CD8-positive, alpha-beta memory T cell (primary cell): ENCODE results near the gene PIP5K1C. TPM values are rescaled to one million over a fixed set of nuclear protein-coding genes. Genes with fewer than 3 reads are reported as not detected.
A peak's percentile ranks its signal among the peaks of the same experiment; 100 is the strongest.

Source experiments
- CTCF ChIA-PET: fragments of 350-600 bp; sonication (Branson Sonifier 250); formaldehyde crosslinking; loops from one replicate; lab custom pipeline; 2021; ENCODE audit warnings: antibody characterized with exemption; lab: Charles Lee
- POLR2A ChIA-PET: fragments of 350-600 bp; sonication (Branson Sonifier 250); formaldehyde crosslinking; loops from one replicate; lab custom pipeline; 2021; ENCODE audit warnings: antibody characterized with exemption; lab: Charles Lee
- DNase-seq, 5 donors: peaks; one replicate each; pipeline versions ENCODE4 v3.0.0 to v3.0.0-alpha.2; 2020 to 2022; ENCODE audit warnings: mixed read lengths in 1 of 5
- H3K27ac ChIP-seq: one replicate; pipeline ENCODE4 v1.7.0; 2013; ENCODE audit warnings: low read depth, mild to moderate bottlenecking, low read length, moderate library complexity
- H3K27me3 ChIP-seq: 2 replicates; pipeline ENCODE4 v1.7.0; 2013; ENCODE audit warnings: low read length, mild to moderate bottlenecking; ENCODE audit not compliant: insufficient read depth, poor library complexity, severe bottlenecking
- H3K36me3 ChIP-seq: 2 replicates; pipeline ENCODE4 v1.7.0; 2013; ENCODE audit warnings: mild to moderate bottlenecking, low read length, moderate library complexity; ENCODE audit not compliant: insufficient read depth
- H3K4me1 ChIP-seq: 2 replicates; pipeline ENCODE4 v1.7.0; 2013; ENCODE audit warnings: mild to moderate bottlenecking, low read length, moderate library complexity; ENCODE audit not compliant: insufficient read depth
- H3K4me3 ChIP-seq: 2 replicates; pipeline ENCODE4 v1.7.0; 2013; ENCODE audit warnings: mild to moderate bottlenecking, low read length
- H3K9me3 ChIP-seq: 2 replicates; pipeline ENCODE4 v1.7.0; 2013; ENCODE audit warnings: mild to moderate bottlenecking, low read length
- H3K27ac Mint-ChIP-seq, 8 donors: one replicate each; pipeline ENCODE4 v1.8.0; 2020 to 2021; ENCODE audit warnings: mixed read lengths in 8 of 8, mild to moderate bottlenecking in 6 of 8, inconsistent platforms in 3 of 8, moderate library complexity in 3 of 8
- H3K27me3 Mint-ChIP-seq, 2 donors: one replicate each; pipeline ENCODE4 v1.8.0; 2020 to 2021; ENCODE audit warnings: mixed read lengths in 2 of 2, mild to moderate bottlenecking in 1 of 2, moderate library complexity in 1 of 2
- H3K36me3 Mint-ChIP-seq, 3 donors: one replicate each; pipeline ENCODE4 v1.8.0; 2020 to 2021; ENCODE audit warnings: mixed read lengths in 3 of 3, inconsistent platforms in 1 of 3, mild to moderate bottlenecking in 1 of 3
- H3K4me1 Mint-ChIP-seq, 3 donors: one replicate each; pipeline ENCODE4 v1.8.0; 2020 to 2021; ENCODE audit warnings: mixed read lengths in 3 of 3, inconsistent platforms in 1 of 3, mild to moderate bottlenecking in 1 of 3
- H3K4me3 Mint-ChIP-seq, 7 donors: one replicate each; pipeline ENCODE4 v1.8.0; 2020 to 2021; ENCODE audit warnings: mixed read lengths in 7 of 7, mild to moderate bottlenecking in 6 of 7, moderate library complexity in 4 of 7, inconsistent platforms in 2 of 7
- H3K9me3 Mint-ChIP-seq, 5 donors: one replicate each; pipeline ENCODE4 v1.8.0; 2020 to 2022; ENCODE audit warnings: mixed read lengths in 5 of 5, mild to moderate bottlenecking in 3 of 5, moderate library complexity in 2 of 5, inconsistent platforms in 1 of 5
- polyA plus RNA-seq: library from polyadenylated mRNA; unstranded; fragments of 300-500 nt; fragmentation: Illumina TruSeq; gene quantifications from one replicate; pipeline ENCODE4 v1.2.3, GENCODE V29; 2021
- total RNA-seq, 2 experiments: library from RNA; stranded (reverse); gene quantifications; one replicate each; pipeline ENCODE4 v1.2.3, GENCODE V29; 2021

The PIP5K1C gene
- total and polyA plus RNA-seq, 3 experiments from 2014 or later: 16.0 to 27.6 (median 26.9) TPM

DNA sequence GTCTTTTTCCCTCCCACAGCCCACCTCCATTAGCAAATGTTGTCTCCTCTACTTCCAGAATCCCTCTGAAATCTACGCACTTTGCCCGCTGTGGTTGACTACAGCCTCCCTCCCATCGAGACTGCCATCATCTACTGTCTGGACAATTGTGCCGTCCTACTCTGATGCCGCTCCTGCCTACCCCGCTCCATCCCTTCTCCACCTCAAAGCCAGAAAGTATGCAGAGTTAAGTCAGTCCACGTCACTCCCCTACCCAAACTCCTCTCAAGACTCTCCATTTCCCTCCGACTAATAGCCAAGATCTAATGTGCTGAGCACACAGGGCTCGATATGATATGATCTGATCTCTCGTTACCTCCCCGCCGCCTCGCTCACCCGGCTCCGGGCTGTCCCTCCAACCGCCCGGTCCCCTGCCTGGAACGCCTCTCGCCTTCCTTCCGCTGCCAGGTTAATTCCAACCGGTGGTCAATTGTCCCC, 74.2 kb downstream of the PIP5K1C start:
- H3K27ac ChIP-seq: peak overlapping the region; percentile 77
- H3K4me3 Mint-ChIP-seq: peak overlapping the region; percentile 78 to 99 (median 96)
- ChIA-PET POLR2A (no interaction called here), CTCF (no interaction called here)
- no peak for DNase-seq
- H3K4me3 ChIP-seq: peak overlapping the region; percentile 87
- H3K27me3 Mint-ChIP-seq: no peaks in the 10 kb centered on the region
- peaks cover 26 to 36% (median 36%) of the 10 kb centered on the region in 3 donors for H3K4me1 Mint-ChIP-seq
- no peaks in the 10 kb centered on the region for H3K9me3 Mint-ChIP-seq
- no peaks in the 10 kb centered on the region for H3K27me3 ChIP-seq
- peaks cover 0 to 42% (median 4%) of the 10 kb centered on the region in 3 donors for H3K36me3 Mint-ChIP-seq
- H3K27ac Mint-ChIP-seq: peak overlapping the region; percentile 49 to 99 (median 89)
- no peaks in the 10 kb centered on the region for H3K36me3 ChIP-seq
- H3K9me3 ChIP-seq: no peaks in the 10 kb centered on the region
- H3K4me1 ChIP-seq: peaks cover 20% of the 10 kb centered on the region

DNA sequence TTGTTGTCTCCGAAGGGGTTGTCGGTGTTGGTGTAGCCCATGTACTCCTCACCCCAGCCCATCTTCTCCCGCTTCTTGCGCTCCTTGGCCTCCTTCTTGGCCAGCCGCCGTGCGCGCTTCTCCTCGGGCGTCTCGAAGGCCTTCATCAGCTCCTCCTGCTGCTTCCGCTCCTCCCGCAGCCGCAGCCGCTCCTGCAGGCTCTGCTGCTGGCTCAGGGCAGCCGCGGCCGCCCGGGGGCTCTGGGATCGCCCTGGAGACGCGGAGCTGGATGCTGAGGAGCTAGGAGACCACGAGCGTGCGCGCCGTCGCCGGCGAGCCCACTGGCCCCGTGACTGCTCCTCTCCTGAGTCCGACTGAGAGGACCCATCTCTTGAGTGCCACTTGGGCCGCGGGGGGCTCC, 76.6 kb downstream of the PIP5K1C start:
- Mint-ChIP-seq H3K27me3 (no peaks in the 10 kb centered on the region), H3K27ac (peak overlapping the region in 2 of 8 donors; percentile 42 to 79), H3K4me1 (peaks cover 26 to 36% (median 36%) of the 10 kb centered on the region in 3 donors), H3K9me3 (no peaks in the 10 kb centered on the region), H3K36me3 (peaks cover 0 to 47% (median 4%) of the 10 kb centered on the region in 3 donors), H3K4me3 (peak overlapping the region in 5 of 7 donors; percentile 73 to 97 (median 89))
- no peak for DNase-seq
- no peak overlapping the region for H3K4me3 ChIP-seq
- POLR2A ChIA-PET: interaction anchor here (0.6 kb wide), 1 partner anchor 35 kb away, joined by 3 read pairs; no protein-coding TSS in a partner anchor
- H3K36me3 ChIP-seq: no peaks in the 10 kb centered on the region
- peaks cover 20% of the 10 kb centered on the region for H3K4me1 ChIP-seq
- H3K27me3 ChIP-seq: no peaks in the 10 kb centered on the region
- H3K9me3 ChIP-seq: no peaks in the 10 kb centered on the region
- H3K27ac ChIP-seq: no peak overlapping the region
- CTCF ChIA-PET: no interaction called here

DNA sequence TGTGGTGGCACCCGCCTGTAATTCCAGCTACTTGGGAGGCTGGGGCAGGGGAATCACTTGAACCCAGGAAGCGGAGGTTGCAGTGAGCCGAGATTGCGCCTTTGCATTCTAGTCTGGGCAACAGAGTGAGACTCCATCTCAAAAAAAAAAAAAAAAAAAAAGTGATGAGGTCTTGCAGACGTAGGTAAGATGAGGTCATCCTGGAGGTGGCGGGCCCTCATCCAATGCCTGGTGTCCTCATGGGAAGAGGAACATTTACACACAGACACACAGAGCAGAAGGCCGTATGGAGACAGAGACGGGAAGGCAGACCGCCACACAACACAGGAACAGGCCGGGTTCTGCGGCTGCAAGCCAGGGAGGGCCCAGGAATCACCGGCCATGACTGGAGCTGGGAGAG, 78.0 kb downstream of the PIP5K1C start:
- peaks cover 29 to 36% (median 35%) of the 10 kb centered on the region in 3 donors for H3K4me1 Mint-ChIP-seq
- Histone ChIP-seq H3K27ac (no peak overlapping the region), H3K36me3 (no peaks in the 10 kb centered on the region), H3K27me3 (no peaks in the 10 kb centered on the region), H3K4me3 (no peak overlapping the region), H3K4me1 (peaks cover 21% of the 10 kb centered on the region), H3K9me3 (no peaks in the 10 kb centered on the region)
- H3K36me3 Mint-ChIP-seq: peaks cover 0 to 52% (median 4%) of the 10 kb centered on the region in 3 donors
- no peak for DNase-seq
- peak overlapping the region in 3 of 7 donors; percentile 19 to 77 (median 29) for H3K4me3 Mint-ChIP-seq
- H3K9me3 Mint-ChIP-seq: no peaks in the 10 kb centered on the region
- CTCF ChIA-PET: interaction anchor here (0.6 to 0.9 kb wide), 2 partner anchors 11 to 101 kb away, joined by 3 read pairs; no protein-coding TSS in a partner anchor
- no peaks in the 10 kb centered on the region for H3K27me3 Mint-ChIP-seq
- POLR2A ChIA-PET: no interaction called here
- H3K27ac Mint-ChIP-seq: peak overlapping the region in 1 of 8 donors; percentile 42

DNA sequence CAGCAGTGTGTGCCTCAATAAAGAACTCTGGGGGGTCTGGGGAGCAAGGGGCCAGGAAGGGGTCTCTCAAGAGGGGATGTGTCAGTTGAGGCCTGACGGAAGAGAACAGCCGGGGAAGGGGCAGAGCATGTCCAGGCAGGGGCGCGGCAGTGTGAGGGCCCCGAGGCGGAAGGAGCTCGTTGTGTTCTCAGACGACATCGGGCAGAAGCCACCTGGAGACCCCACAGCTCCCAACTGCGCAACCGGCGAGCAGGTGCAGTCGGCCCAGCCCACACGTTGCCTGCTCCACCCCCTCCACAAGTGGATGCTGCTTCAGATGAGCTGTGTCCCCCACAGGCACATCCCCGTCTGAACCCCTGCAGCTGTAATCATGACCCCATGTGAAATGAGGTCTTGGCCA, 78.6 kb downstream of the PIP5K1C start:
- ChIA-PET POLR2A (no interaction called here), CTCF (interaction anchor here (0.6 kb wide), 1 partner anchor 12 kb away, joined by 3 read pairs; no protein-coding TSS in a partner anchor)
- H3K9me3 ChIP-seq: no peaks in the 10 kb centered on the region
- Mint-ChIP-seq H3K27ac (no peak overlapping the region), H3K27me3 (no peaks in the 10 kb centered on the region), H3K4me3 (no peak overlapping the region), H3K4me1 (peaks cover 26 to 31% (median 30%) of the 10 kb centered on the region in 3 donors), H3K36me3 (peaks cover 0 to 53% (median 4%) of the 10 kb centered on the region in 3 donors), H3K9me3 (no peaks in the 10 kb centered on the region)
- H3K36me3 ChIP-seq: no peaks in the 10 kb centered on the region
- no peaks in the 10 kb centered on the region for H3K27me3 ChIP-seq
- H3K4me3 ChIP-seq: no peak overlapping the region
- H3K4me1 ChIP-seq: peaks cover 19% of the 10 kb centered on the region
- H3K27ac ChIP-seq: no peak overlapping the region
- no peak for DNase-seq

DNA sequence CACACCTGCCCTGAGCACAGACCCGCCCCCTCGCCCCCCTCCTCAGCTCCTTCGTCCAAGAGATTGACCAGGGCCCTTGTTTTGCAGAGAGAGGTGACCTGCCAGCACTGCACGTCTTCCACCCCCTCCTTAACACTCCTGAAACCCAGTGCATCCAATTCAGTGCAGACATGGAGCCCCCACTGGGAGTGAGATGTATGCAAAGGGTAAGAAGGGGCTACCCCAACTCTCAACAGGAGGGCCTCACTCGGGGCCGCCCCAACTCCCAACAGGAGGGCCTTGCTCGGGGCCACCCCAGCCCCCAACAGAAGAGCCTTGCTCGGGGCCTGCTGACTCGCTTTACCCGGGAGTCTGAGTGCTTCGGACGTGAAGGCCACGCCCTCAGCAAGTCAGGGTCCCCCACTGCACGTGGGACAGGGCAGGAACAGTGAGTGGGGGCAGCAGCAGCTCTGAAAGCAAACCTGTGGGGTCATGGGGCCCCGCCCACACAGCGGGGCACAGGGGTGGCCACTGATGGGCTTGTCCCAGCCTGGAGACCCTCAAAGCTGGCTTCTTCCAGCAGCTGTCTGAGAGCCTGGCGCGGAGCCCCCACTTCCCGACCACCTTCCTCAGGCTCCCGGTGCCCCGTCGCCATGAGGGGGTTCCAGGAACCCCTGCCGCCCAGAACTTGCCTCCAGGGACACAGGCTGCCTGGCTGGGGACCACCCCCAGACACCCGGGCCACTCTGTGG, 79.3 kb downstream of the PIP5K1C start:
- no peaks in the 10 kb centered on the region for H3K36me3 ChIP-seq
- no peak for DNase-seq
- Mint-ChIP-seq H3K27ac (no peak overlapping the region), H3K4me3 (no peak overlapping the region), H3K36me3 (peaks cover 0 to 51% (median 4%) of the 10 kb centered on the region in 3 donors), H3K9me3 (no peaks in the 10 kb centered on the region), H3K27me3 (no peaks in the 10 kb centered on the region), H3K4me1 (peaks cover 22 to 25% (median 23%) of the 10 kb centered on the region in 3 donors)
- H3K4me3 ChIP-seq: no peak overlapping the region
- no peaks in the 10 kb centered on the region for H3K27me3 ChIP-seq
- H3K9me3 ChIP-seq: no peaks in the 10 kb centered on the region
- POLR2A ChIA-PET: no interaction called here
- peaks cover 18% of the 10 kb centered on the region for H3K4me1 ChIP-seq
- no peak overlapping the region for H3K27ac ChIP-seq
- CTCF ChIA-PET: no interaction called here

DNA sequence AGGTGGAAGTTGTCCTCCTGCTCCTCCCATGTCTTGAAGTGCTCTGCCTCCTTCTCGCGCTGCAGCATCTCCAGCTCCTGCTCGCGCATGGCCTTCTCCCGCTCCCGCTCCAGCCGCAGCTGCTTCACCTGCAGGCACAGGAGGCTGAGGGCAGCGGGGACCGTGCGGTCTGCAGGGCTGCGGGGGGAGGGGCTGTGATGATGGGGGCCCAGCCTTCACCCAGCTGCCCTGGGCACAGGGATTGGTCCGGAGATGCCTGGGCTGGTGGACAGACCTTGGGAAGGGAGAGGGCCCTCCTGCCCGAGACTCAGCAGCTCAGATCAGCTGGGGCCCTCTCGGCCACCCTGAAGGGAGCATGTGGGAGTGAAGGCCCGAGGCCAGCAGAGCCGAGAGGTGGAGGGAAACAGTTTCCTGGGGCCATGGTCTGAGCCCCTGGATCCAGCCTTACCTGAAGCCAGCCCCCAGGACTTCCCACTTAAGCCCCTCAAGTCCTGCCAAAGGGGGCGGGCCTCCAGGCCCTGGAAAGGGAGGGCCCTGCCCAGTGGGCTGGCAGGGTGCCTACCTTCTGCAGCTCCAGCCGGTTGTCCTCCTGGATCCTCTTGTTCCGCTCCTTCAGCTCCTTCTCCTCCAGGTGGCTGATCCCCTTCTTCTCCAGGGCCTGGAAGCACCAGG, 80.0 kb downstream of the PIP5K1C start:
- H3K4me1 ChIP-seq: peaks cover 11% of the 10 kb centered on the region
- H3K36me3 ChIP-seq: no peaks in the 10 kb centered on the region
- ChIA-PET CTCF (no interaction called here), POLR2A (no interaction called here)
- H3K36me3 Mint-ChIP-seq: peaks cover 0 to 55% (median 4%) of the 10 kb centered on the region in 3 donors
- H3K9me3 ChIP-seq: no peaks in the 10 kb centered on the region
- H3K9me3 Mint-ChIP-seq: no peaks in the 10 kb centered on the region
- no peak overlapping the region for H3K4me3 Mint-ChIP-seq
- H3K27ac ChIP-seq: no peak overlapping the region
- H3K27ac Mint-ChIP-seq: no peak overlapping the region
- no peaks in the 10 kb centered on the region for H3K27me3 ChIP-seq
- H3K4me3 ChIP-seq: no peak overlapping the region
- no peaks in the 10 kb centered on the region for H3K27me3 Mint-ChIP-seq
- no peak for DNase-seq
- H3K4me1 Mint-ChIP-seq: peaks cover 18 to 19% (median 18%) of the 10 kb centered on the region in 3 donors

DNA sequence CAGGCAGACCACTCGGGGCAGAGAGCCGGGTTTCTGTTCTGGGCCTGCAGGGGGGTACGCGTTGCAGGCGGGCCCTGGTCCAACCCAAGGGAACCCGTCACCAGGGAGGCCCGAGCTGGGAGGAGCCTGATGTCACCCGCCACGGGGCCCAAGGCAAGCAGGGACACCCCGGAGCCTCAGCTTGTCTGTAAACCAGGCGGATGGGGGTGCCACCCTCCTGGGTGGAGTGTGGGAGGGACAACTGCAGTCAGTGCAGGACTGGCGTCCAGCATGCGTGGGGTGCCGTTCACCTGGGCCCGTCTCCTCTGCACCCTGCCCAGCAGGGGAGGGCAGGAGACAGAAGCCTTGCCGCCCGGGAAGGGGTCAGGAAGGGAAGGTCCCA, 80.6 kb downstream of the PIP5K1C start:
- peaks cover 5% of the 10 kb centered on the region for H3K4me1 ChIP-seq
- H3K9me3 ChIP-seq: no peaks in the 10 kb centered on the region
- Mint-ChIP-seq H3K4me3 (no peak overlapping the region), H3K36me3 (peaks cover 0 to 56% (median 4%) of the 10 kb centered on the region in 3 donors), H3K27ac (no peak overlapping the region), H3K27me3 (no peaks in the 10 kb centered on the region), H3K4me1 (peaks cover 12 to 15% (median 13%) of the 10 kb centered on the region in 3 donors), H3K9me3 (no peaks in the 10 kb centered on the region)
- no peaks in the 10 kb centered on the region for H3K36me3 ChIP-seq
- POLR2A ChIA-PET: no interaction called here
- no peaks in the 10 kb centered on the region for H3K27me3 ChIP-seq
- DNase-seq: no peak
- CTCF ChIA-PET: interaction anchor here (1.0 to 1.3 kb wide), 4 partner anchors 11 to 75 kb away, joined by 3 to 4 read pairs (median 4); partner anchors contain the start of gene GIPC3
- H3K27ac ChIP-seq: no peak overlapping the region
- H3K4me3 ChIP-seq: no peak overlapping the region
